Effector memory CD4-positive, alpha-beta T cell (primary cell): ENCODE results near the gene TRERF1.
"Not testable (repeated sequence)": the region's sequence is repeated elsewhere in the genome, so short reads cannot be mapped to it uniquely, and the experiment has no call there.

Source experiments
- DNase-seq, 3 donors: peaks; one replicate each; pipeline ENCODE4 v3.0.0-alpha.2; 2020
- H3K27ac ChIP-seq: 2 replicates; pipeline ENCODE4 v1.7.0; 2013; ENCODE audit warnings: mild to moderate bottlenecking, low read length, moderate library complexity; ENCODE audit not compliant: insufficient read depth, poor library complexity, severe bottlenecking
- H3K27me3 ChIP-seq: replicated peaks from 2 replicates; pipeline ENCODE4 v1.7.0; 2013; ENCODE audit warnings: mild to moderate bottlenecking, low read length; ENCODE audit not compliant: insufficient read depth, control insufficient read depth, poor library complexity, severe bottlenecking
- H3K36me3 ChIP-seq: 2 replicates; pipeline ENCODE4 v1.7.0; 2013; ENCODE audit warnings: mild to moderate bottlenecking, low read length, moderate library complexity; ENCODE audit not compliant: control insufficient read depth, insufficient read depth
- H3K4me1 ChIP-seq: 2 replicates; pipeline ENCODE4 v1.7.0; 2013; ENCODE audit warnings: low read length, mild to moderate bottlenecking; ENCODE audit not compliant: control insufficient read depth, insufficient read depth, poor library complexity, severe bottlenecking
- H3K4me3 ChIP-seq: 2 replicates; pipeline ENCODE4 v1.7.0; 2013; ENCODE audit warnings: low read length, low read depth, mild to moderate bottlenecking; ENCODE audit not compliant: insufficient read depth, poor library complexity, severe bottlenecking
- H3K9me3 ChIP-seq: 2 replicates; pipeline ENCODE4 v1.7.0; 2013; ENCODE audit warnings: mild to moderate bottlenecking, low read length, moderate library complexity; ENCODE audit not compliant: control insufficient read depth

TRERF1 gene

DNA sequence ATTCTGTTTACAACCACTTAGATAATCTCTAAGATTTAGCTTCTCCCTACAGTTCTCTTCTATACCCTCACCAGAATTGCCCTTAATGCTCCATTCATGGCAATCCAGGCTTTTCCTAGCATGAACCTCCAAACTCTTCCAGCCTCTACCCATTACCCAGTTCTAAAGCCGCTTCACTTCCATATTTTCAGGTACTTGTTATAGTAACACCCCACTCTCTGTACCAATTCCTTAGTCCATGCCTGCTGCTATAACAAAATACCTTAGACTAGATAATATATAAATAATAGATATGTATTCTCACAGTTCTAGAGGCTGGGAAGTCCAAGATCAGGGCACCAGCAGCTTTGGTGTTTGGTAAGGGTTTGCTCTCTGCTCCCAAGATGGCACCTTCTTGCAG, 16.5 kb upstream of the TRERF1 start:
- Histone ChIP-seq H3K4me3 (no peak overlapping the region), H3K36me3 (no peaks in the 10 kb centered on the region), H3K27ac (no peak overlapping the region), H3K9me3 (no peaks in the 10 kb centered on the region), H3K4me1 (no peaks in the 10 kb centered on the region), H3K27me3 (no peaks in the 10 kb centered on the region)
- DNase-seq, result no peak

DNA sequence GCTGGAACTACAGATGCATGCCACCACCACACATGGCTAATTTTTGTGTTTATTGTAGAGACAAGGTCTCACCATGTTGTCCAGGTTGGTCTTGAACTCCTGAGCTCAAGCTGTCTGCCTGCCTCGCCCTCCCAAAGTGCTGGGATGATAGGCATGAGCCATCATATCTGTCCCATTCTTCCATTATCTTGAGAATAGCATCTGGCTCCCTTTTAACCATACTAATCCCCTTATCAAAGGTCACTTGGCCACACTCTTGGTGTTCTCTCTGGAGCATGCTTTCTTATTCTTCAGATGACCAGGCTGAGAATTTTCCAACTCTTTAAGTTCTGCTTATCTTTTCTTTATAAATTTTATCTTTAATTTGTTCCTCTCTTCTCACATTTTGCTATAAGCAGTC, 15.9 kb upstream of the TRERF1 start:
- H3K4me1 ChIP-seq, result no peaks in the 10 kb centered on the region
- no peak overlapping the region for H3K27ac ChIP-seq
- H3K36me3 ChIP-seq, result no peaks in the 10 kb centered on the region
- H3K4me3 ChIP-seq, result no peak overlapping the region
- no peaks in the 10 kb centered on the region for H3K9me3 ChIP-seq
- no peaks in the 10 kb centered on the region for H3K27me3 ChIP-seq
- no peak for DNase-seq

DNA sequence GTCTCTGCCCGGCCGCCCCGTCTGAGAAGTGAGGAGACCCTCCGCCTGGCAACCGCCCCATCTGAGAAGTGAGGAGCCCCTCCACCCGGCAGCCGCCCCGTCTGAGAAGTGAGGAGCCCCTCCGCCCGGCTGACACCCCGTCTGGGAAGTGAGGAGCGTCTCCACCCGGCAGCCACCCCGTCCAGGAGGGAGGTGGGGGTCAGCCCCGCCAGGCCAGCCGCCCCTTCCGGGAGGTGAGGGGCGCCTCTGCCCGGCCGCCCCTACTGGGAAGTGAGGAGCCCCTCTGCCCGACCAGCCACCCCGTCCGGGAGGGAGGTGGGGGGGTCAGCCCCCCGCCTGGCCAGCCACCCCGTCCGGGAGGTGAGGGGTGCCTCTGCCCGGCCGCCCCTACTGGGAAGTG, 14.7 kb upstream of the TRERF1 start:
- H3K36me3 ChIP-seq, H3K27ac ChIP-seq, H3K4me1 ChIP-seq, H3K4me3 ChIP-seq, H3K27me3 ChIP-seq, H3K9me3 ChIP-seq, DNase-seq: not testable (repeated sequence)

DNA sequence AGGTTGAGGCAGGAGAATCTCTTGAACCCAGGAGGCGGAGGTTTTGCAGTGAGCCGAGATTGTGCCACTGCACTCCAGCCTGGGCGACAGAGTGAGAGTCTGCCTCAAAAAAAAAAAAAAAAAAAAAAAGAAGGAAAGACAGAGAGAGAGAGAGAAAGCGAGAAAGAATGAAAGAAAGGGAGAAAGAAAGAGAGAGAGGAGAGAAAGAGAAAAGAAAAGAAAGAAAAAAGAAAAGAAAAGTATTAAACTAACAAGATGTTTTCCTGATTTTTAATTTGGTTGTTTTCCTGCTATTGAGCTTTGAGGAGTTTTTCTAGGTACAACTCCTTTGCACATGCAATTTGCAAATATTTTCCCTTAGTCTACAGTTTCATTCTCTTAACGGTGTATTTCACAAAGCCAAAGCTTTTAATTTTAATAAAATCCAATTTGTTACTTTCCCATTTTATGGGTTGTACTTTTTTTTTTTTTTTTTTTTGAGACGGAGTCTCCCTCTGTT, 10.8 kb upstream of the TRERF1 start:
- Histone ChIP-seq H3K27ac (no peak overlapping the region), H3K9me3 (no peaks in the 10 kb centered on the region), H3K27me3 (no peaks in the 10 kb centered on the region), H3K36me3 (no peaks in the 10 kb centered on the region), H3K4me1 (no peaks in the 10 kb centered on the region), H3K4me3 (no peak overlapping the region)
- no peak for DNase-seq

DNA sequence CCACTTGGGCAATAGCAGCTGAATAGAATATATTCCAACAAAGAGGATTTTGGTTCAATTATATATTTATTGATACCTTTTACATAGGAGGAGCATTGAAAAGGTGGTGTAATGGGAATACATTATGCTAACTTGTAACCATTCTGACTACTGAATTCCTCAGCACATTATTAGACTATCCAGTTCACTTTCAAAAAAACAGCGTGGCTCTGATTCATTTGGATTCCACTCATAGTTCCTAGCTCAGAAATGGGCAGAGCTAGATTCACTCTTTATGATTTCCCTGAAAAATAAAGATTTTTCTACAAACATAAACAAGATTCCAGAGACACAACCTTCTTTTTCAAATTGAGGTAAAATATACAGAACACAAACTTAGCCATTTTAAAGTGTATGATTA, 9.2 kb upstream of the TRERF1 start:
- Histone ChIP-seq H3K27me3 (no peaks in the 10 kb centered on the region), H3K4me1 (no peaks in the 10 kb centered on the region), H3K36me3 (no peaks in the 10 kb centered on the region), H3K4me3 (no peak overlapping the region), H3K27ac (no peak overlapping the region), H3K9me3 (no peaks in the 10 kb centered on the region)
- DNase-seq, result no peak

DNA sequence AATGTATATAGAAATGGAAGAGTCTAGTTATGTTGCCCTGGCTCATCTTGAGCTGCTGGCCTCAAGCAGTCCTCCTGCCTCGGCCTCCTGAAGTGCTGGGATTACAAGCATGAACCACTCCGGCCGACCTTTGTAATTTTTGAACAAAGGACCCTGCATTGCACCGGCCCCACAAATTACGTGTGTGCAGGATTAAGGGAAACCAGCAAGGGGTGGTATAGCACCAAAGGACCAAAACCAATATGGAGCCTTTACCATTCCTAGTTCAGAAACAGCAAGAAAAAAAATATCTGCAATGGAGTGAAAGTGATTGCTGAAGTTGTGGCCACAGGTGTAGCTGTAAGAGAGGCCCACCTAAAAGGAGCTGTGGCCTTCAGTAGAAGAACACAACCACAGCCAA, 8.2 kb upstream of the TRERF1 start:
- H3K27me3 ChIP-seq, result no peaks in the 10 kb centered on the region
- no peaks in the 10 kb centered on the region for H3K36me3 ChIP-seq
- no peak overlapping the region for H3K4me3 ChIP-seq
- H3K4me1 ChIP-seq, result no peaks in the 10 kb centered on the region
- no peaks in the 10 kb centered on the region for H3K9me3 ChIP-seq
- no peak overlapping the region for H3K27ac ChIP-seq
- no peak for DNase-seq

DNA sequence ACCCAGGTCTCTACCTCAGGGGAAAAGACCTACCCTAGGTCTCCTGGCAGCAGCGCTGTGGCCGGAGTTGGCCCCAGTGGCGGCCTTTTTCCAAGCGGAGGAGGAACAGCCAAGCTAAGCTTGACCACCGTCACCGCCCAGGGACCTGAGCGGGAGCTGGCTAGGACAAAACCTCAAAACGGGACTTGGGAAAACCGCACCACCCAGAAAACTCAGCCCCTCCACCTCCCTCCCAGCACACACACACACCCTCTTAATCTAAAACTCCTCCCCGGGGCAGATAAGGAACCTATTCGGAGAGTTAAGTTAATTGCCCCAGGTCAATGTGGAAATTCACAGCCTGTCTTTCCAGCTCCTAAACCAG, 2.7 kb upstream of the TRERF1 start:
- Histone ChIP-seq H3K36me3 (no peaks in the 10 kb centered on the region), H3K4me3 (no peak overlapping the region), H3K4me1 (peaks cover 5% of the 10 kb centered on the region), H3K9me3 (no peaks in the 10 kb centered on the region), H3K27me3 (no peaks in the 10 kb centered on the region), H3K27ac (peak overlapping the region; percentile 5)
- DNase-seq, result no peak

DNA sequence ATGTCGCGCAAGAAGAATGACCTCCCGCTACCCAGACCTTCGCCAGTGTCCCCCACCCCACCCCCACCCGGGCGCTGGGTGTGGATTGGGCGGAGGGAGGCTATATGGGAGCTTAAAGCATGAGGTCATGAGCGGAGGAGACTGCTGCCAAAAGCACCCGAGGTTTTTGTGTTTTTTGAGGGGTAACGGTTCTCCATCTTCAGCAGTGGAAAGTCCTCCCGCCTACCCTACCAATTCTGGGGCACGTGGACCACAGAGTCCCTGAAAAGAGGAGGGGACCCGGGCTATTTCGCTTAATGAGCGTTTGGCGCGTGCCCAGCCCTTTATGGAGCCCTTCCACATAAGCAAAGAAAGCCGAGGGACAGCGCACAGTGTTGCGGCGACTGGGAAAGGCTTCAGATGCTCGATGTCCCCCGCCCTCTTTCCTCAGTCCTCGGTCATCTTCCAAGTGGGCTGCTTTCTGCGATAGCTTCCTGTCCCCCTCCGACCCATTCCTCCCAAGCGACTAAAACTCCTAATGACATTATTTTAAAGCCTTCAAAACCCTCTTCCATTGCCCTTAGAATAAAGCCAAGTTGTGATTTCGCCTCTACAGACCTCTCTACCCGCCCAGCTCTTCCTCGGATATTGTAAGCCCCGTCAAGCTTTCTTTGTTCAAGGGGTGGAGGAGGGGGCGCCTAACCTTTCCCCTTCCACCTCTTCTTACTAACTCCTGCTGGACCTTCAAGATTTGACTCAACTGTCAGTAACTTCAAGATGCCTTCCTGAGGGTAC, 2.1 kb upstream of the TRERF1 start:
- peak overlapping the region; percentile 95 for H3K4me3 ChIP-seq
- no peaks in the 10 kb centered on the region for H3K9me3 ChIP-seq
- H3K4me1 ChIP-seq, result peaks cover 8% of the 10 kb centered on the region
- no peaks in the 10 kb centered on the region for H3K36me3 ChIP-seq
- H3K27ac ChIP-seq, result peak overlapping the region; percentile 5
- no peaks in the 10 kb centered on the region for H3K27me3 ChIP-seq
- no peak for DNase-seq

DNA sequence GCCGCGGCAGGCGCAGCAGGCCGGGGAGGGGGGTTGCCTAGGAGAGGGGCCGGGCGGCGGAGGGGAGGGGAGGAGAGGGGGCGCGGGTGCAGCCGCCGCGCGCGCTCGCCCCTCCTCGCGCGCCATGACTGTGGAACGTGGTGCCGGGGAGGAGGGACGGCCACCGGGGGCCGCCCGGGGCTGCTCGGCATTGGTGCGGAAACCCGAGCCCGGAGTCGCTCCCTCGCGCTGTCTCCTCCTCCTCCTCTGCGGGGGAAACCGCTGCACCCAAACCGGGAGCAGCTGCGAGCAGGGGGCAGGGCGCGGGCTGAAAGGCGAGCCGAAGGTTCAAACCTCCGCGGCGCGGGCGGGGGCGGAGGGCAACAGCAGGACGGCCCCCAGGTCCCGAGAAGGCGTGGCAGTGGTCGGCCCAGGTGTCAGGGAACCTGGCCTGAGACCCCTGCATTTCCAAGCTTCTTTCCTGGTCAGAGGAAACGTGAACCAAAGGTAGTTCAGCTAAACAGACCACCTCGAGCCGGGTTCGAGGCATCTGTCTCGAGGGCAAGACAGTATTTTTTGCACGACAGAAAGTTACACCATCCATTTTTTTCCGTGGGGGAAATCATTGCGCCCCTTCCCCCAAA, 1.4 kb upstream of the TRERF1 start:
- H3K27me3 ChIP-seq, result no peaks in the 10 kb centered on the region
- peak overlapping the region; percentile 95 for H3K4me3 ChIP-seq
- peak overlapping the region; percentile 57 for H3K27ac ChIP-seq
- peaks cover 12% of the 10 kb centered on the region for H3K4me1 ChIP-seq
- H3K36me3 ChIP-seq, result no peaks in the 10 kb centered on the region
- no peaks in the 10 kb centered on the region for H3K9me3 ChIP-seq
- DNase-seq, result peak; percentile 43 to 62 (median 62)

DNA sequence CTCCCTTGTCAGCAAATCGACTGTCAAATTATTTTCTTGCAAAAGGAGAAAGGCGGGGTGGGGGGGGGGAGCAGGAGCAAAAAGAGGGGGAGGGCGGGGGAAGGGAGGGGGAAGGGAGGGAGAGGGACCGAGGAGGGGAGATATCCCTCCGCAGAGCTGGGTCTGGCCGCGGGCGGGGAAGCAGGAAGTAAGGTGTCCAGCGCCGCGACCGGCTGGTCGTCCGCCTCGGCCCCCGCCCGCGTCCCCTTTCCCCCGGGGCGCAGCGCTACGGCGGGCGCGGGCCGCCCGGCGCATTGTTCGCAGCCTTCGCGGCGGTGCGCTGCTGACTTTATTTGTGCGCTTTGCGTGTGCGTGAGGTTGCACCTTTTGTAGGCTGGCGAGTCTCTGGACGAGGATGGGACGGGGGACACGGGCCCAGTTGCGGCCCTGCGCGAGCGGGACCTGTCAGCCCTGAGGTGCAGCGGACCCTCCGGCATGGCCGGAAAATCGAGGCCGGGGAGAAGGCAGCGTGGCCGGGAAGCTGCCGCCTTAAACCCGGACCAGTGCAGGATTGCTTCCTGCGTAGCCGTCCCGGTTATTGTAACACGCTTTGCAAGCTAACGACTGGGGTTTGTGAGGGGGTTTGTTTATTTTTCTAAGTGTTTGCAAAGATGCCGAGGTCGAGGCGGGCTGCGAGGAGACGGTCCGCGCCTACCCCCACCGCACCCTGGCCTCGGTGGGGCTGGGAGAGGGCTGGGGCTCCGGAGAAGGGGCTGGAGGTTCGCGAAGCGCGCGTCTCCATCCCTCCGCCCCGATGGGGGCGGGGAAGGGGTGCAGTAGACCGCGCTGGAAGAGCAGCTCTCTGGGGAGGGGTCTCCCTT, 675 bp upstream of the TRERF1 start:
- Histone ChIP-seq H3K27me3 (no peaks in the 10 kb centered on the region), H3K9me3 (no peaks in the 10 kb centered on the region), H3K36me3 (no peaks in the 10 kb centered on the region), H3K27ac (peak overlapping the region; percentile 57), H3K4me1 (peaks cover 12% of the 10 kb centered on the region), H3K4me3 (peak overlapping the region; percentile 95)
- peak in 2 of 3 donors; percentile 23 to 36 for DNase-seq
